GM12878 (cell line): Measurements from ENCODE around the gene ASS1. TPM values are rescaled to one million over a fixed set of nuclear protein-coding genes. Genes with fewer than 3 reads are reported as not detected.

Source experiments
- ATAC-seq: fragments of 200-7000 bp; cut with Tn5 transposase; 3 replicates; pipeline ENCODE4 v1.9.1; 2020; ENCODE audit warnings: mild to moderate bottlenecking, moderate library complexity
- BruUV-seq: library from RNA; stranded (reverse); fragments of 400-500 nt; replicated peaks from 2 replicates; lab custom pipeline; 2021; lab: Mats Ljungman, UMichigan
- CTCF ChIA-PET: fragments of 300-600 bp; sonication (Branson Sonifier 250); formaldehyde crosslinking; extraction: SDS; loops from one replicate; lab custom pipeline; 2021; ENCODE audit warnings: inconsistent platforms; lab: Yijun Ruan, JAX
- POLR2A ChIA-PET: fragments of 350-600 bp; formaldehyde crosslinking; extraction: SDS; loops from one replicate; lab custom pipeline; 2021; ENCODE audit warnings: inconsistent platforms; lab: Charles Lee
- RAD21 ChIA-PET: fragments of 300-600 bp; sonication (Branson Sonifier 250); formaldehyde crosslinking; loops from one replicate; lab custom pipeline; 2023; ENCODE audit warnings: antibody characterized with exemption; ENCODE audit not compliant: unreplicated experiment; lab: Charles Lee
- SMC1A ChIA-PET: fragments of 300-600 bp; sonication (Branson Sonifier 250); formaldehyde crosslinking; loops from one replicate; lab custom pipeline; 2023; ENCODE audit not compliant: unreplicated experiment, uncharacterized antibody; lab: Charles Lee
- DNase-seq: peaks from one replicate; pipeline ENCODE4 v3.0.0-alpha.2; 2011; ENCODE audit warnings: low read depth, low spot score
- FAIRE-seq: peaks from 3 replicates; lab custom pipeline; 2011; peaks lifted over from hg19 to GRCh38; lab: Jason Lieb, UNC
- H2AFZ ChIP-seq: 2 replicates; pipeline ENCODE4 v1.6.0; 2011; ENCODE audit warnings: low read depth, low read length, control low read depth; ENCODE audit not compliant: control insufficient read depth
- H3K27ac ChIP-seq: 2 replicates; pipeline ENCODE4 v1.5.1; 2011; ENCODE audit warnings: control low read depth; ENCODE audit not compliant: control insufficient read depth, insufficient read depth
- H3K27me3 ChIP-seq, 2 experiments: replicated peaks in 1 of 2; 2 replicates each; pipeline versions ENCODE4 v1.6.0 to v1.6.1; 2011; ENCODE audit warnings: low read length in 1 of 2; ENCODE audit not compliant: control insufficient read depth in 2 of 2, insufficient read depth in 2 of 2
- H3K36me3 ChIP-seq, 2 experiments: 2 replicates each; pipeline ENCODE4 v1.5.1; 2011; ENCODE audit warnings: low read length in 1 of 2; ENCODE audit not compliant: control insufficient read depth in 2 of 2, insufficient read depth in 2 of 2
- H3K4me1 ChIP-seq: 2 replicates; pipeline ENCODE4 v1.6.1; 2011; ENCODE audit warnings: mild to moderate bottlenecking, low read length, moderate library complexity, mixed read lengths; ENCODE audit not compliant: control insufficient read depth, insufficient read depth
- H3K4me2 ChIP-seq: 2 replicates; pipeline ENCODE4 v1.6.0; 2011; ENCODE audit warnings: control low read depth; ENCODE audit not compliant: control insufficient read depth, insufficient read depth
- H3K4me3 ChIP-seq: fragments of 200-600 bp; sonication (generic); 2 replicates; pipeline ENCODE4 v1.5.1; 2016
- H3K79me2 ChIP-seq: 2 replicates; pipeline ENCODE4 v1.6.0; 2011; ENCODE audit warnings: low read length; ENCODE audit not compliant: control insufficient read depth, insufficient read depth
- H3K9ac ChIP-seq: 2 replicates; pipeline ENCODE4 v1.8.0; 2011; ENCODE audit warnings: low read length, control low read depth, mixed read lengths; ENCODE audit not compliant: control insufficient read depth, insufficient read depth
- H3K9me3 ChIP-seq: replicated peaks from 3 replicates; pipeline ENCODE4 v1.5.1; 2011; ENCODE audit warnings: mild to moderate bottlenecking, low read length; ENCODE audit not compliant: control insufficient read depth, insufficient read depth
- H4K20me1 ChIP-seq: 2 replicates; pipeline ENCODE4 v1.6.0; 2011; ENCODE audit not compliant: control insufficient read depth, insufficient read depth
- CEBPB ChIP-seq, 2 experiments: fragments of 150-350 bp in 1 of 2; IDR thresholded peaks; 2 replicates each; pipeline ENCODE4 v1.6.1; 2012 to 2014; ENCODE audit warnings: low read depth in 2 of 2, low read length in 2 of 2, borderline replicate concordance in 1 of 2, inconsistent platforms in 1 of 2
- CHD4 ChIP-seq: fragments of 200-600 bp; sonication (generic); IDR thresholded peaks from 2 replicates; pipeline ENCODE4 v1.6.1; 2016; ENCODE audit warnings: mild to moderate bottlenecking
- CREB1 ChIP-seq: IDR thresholded peaks from 2 replicates; pipeline ENCODE4 v1.6.1; 2012; ENCODE audit warnings: low read depth, mild to moderate bottlenecking, inconsistent platforms
- ESRRA ChIP-seq: IDR thresholded peaks from 2 replicates; pipeline ENCODE4 v1.6.1; 2012; ENCODE audit warnings: mild to moderate bottlenecking, low read length, improper control_type of control experiment
- RAD51 ChIP-seq: fragments of 450-650 bp; IDR thresholded peaks from 2 replicates; pipeline ENCODE4 v1.6.1; 2016; ENCODE audit warnings: moderate library complexity, mild to moderate bottlenecking, inconsistent platforms
- SMAD1 ChIP-seq: fragments of 450-650 bp; IDR thresholded peaks from 2 replicates; pipeline ENCODE4 v1.6.1; 2018; ENCODE audit warnings: mild to moderate bottlenecking, low read depth; ENCODE audit not compliant: partially characterized antibody
- SREBF2 ChIP-seq: IDR thresholded peaks from 2 replicates; pipeline ENCODE4 v1.6.1; 2012; ENCODE audit warnings: mild to moderate bottlenecking, low read length
- TCF7 ChIP-seq: IDR thresholded peaks from 2 replicates; pipeline ENCODE4 v1.6.1; 2014; ENCODE audit warnings: antibody characterized with exemption, borderline replicate concordance
- WGBS: methylation state at CpG from one replicate; pipeline ENCODE4 v1.1.6; 2016; ENCODE audit warnings: low lambda C conversion rate; ENCODE audit not compliant: insufficient replicate concordance, insufficient coverage; ENCODE audit errors: missing lambda C conversion rate; 5-methylcytosine and 5-hydroxymethylcytosine counted together
- in situ Hi-C: fragments of 300-500 bp; cut with MboI; formaldehyde crosslinking; loops from 9 replicates; pipeline ENCODE4 v1.14.3; 2018; ENCODE audit warnings: mixed read lengths
- intact Hi-C: fragments of 100-400 bp; cut with micrococcal nuclease; formaldehyde crosslinking; loops from one replicate; pipeline ENCODE4 v1.14.2; 2022; ENCODE audit not compliant: unreplicated experiment
- polyA plus RNA-seq, 11 experiments: library from polyadenylated mRNA; depleted of rRNA in 4 of 11; unstranded in 6 of 11; stranded (reverse) in 5 of 11; fragments of >200 nt; fragmentation: Nextera tagmentation in 4 of 11; fragmentation: Illumina TruSeq in 1 of 11; extraction: Ambion mirVana in 4 of 11; extraction: Trizol in 1 of 11; gene quantifications; 1 replicate in 1 of 11; 2 replicates in 10 of 11; pipeline versions ENCODE4 v1.2.1 to v1.2.3, GENCODE V29; 2011 to 2016; ENCODE audit warnings: inconsistent platforms in 2 of 11, missing spikeins in 2 of 11, low read depth in 1 of 11
- total RNA-seq, 4 experiments: library from RNA; depleted of rRNA in 3 of 4; stranded (reverse); fragments of >200 nt in 3 of 4; fragmentation: Illumina TruSeq in 1 of 4; extraction: Trizol in 1 of 4; gene quantifications; 2 replicates each; pipeline versions ENCODE4 v1.2.1 to v1.2.3, GENCODE V29; 2013 to 2021
- TF ChIP-seq, protein P1 (sequence below): IDR thresholded peaks from 2 replicates; pipeline ENCODE4 v1.6.1; 2011; ENCODE audit warnings: borderline replicate concordance, low read depth, mild to moderate bottlenecking, moderate library complexity, low read length; ENCODE audit not compliant: insufficient read depth, poor library complexity, severe bottlenecking

ASS1 gene
- total and polyA plus RNA-seq, 10 of the 15 experiments (the other 5 are each of a cell fraction or from before 2014, with no cell fraction given) = 0.10 to 6.1 (median 0.28) TPM; not detected in 3

DNA sequence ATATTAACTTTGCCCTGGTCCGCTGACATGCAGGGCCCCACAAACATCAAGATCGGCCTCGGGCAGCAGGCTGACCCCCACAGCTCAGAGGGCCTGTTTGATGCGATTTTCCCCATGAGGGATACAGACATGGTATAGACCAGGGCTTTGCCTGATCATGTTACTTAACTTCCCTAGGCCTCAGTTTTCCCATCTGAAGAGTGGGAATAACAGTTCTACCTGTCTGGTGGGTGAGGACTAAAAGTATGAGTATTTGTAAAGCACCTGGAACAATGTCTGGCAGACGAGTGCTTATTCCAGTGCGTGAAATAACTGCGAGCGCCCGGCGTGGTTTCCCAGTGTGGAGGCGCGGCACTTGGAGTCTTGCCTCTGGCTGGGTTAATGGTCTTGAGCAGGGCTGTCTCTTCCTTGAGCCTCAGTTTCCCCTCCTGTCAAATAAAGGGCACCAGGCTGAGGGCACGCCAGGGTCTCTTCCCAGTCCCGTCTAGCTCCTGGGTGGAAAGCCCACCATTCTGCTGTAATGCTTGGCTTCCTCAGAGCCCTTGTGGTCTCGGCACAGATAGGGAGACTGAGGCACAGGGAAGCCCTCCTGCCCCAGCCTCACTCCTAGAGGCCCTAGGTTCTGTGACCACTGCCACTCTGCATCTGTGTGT lies 47.2 kb downstream of the ASS1 start:
- H2AFZ ChIP-seq = no peak overlapping the region
- 62% methylated on average over 15 of the region's 15 CpGs for WGBS
- no peaks in the 10 kb centered on the region; a peak in 1 of 4 replicates for H3K27me3 ChIP-seq
- no peaks in the 10 kb centered on the region for H4K20me1 ChIP-seq
- no TSS peak for BruUV-seq
- no peaks in the 10 kb centered on the region for H3K36me3 ChIP-seq
- no peak for ATAC-seq
- no peak overlapping the region for H3K4me2 ChIP-seq
- H3K27ac ChIP-seq = no peak overlapping the region
- FAIRE-seq = no peak
- in situ Hi-C loops (no loop called here), intact Hi-C loops (no loop called here)
- SMC1A ChIA-PET = interaction anchor here (1.3 kb wide), 1 partner anchor 16 kb away, joined by 3 read pairs; no protein-coding TSS in a partner anchor
- RAD21 ChIA-PET = no interaction called here
- CTCF ChIA-PET = interaction anchor here (0.7 kb wide), 1 partner anchor 191 kb away, joined by 5 read pairs; no protein-coding TSS in a partner anchor
- POLR2A ChIA-PET = no interaction called here
- no peak for DNase-seq
- H3K4me3 ChIP-seq = no peak overlapping the region
- H3K9ac ChIP-seq = no peak overlapping the region
- H3K9me3 ChIP-seq = peaks cover 3% of the 10 kb centered on the region; the same call in 2 of the 3 replicates
- no peak for TF ChIP-seq TCF7
- TF ChIP-seq CHD4 = no peak
- TF ChIP-seq, protein P1, sequence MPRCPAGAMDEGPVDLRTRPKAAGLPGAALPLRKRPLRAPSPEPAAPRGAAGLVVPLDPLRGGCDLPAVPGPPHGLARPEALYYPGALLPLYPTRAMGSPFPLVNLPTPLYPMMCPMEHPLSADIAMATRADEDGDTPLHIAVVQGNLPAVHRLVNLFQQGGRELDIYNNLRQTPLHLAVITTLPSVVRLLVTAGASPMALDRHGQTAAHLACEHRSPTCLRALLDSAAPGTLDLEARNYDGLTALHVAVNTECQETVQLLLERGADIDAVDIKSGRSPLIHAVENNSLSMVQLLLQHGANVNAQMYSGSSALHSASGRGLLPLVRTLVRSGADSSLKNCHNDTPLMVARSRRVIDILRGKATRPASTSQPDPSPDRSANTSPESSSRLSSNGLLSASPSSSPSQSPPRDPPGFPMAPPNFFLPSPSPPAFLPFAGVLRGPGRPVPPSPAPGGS = no peak
- no peak for TF ChIP-seq CREB1
- no peak for TF ChIP-seq SMAD1
- TF ChIP-seq CEBPB (IDR thresholded peaks at IDR 0.05; ENCODE audit: borderline replicate concordance in 1 of 2, low read depth in 2 of 2, low read length in 2 of 2) = no peak
- no peak for TF ChIP-seq RAD51
- TF ChIP-seq SREBF2 = no peak
- no peak for TF ChIP-seq ESRRA
- H3K4me1 ChIP-seq = no peaks in the 10 kb centered on the region
- no peaks in the 10 kb centered on the region for H3K79me2 ChIP-seq
